Measurements from ENCODE around the gene MALAT1.

DNA sequence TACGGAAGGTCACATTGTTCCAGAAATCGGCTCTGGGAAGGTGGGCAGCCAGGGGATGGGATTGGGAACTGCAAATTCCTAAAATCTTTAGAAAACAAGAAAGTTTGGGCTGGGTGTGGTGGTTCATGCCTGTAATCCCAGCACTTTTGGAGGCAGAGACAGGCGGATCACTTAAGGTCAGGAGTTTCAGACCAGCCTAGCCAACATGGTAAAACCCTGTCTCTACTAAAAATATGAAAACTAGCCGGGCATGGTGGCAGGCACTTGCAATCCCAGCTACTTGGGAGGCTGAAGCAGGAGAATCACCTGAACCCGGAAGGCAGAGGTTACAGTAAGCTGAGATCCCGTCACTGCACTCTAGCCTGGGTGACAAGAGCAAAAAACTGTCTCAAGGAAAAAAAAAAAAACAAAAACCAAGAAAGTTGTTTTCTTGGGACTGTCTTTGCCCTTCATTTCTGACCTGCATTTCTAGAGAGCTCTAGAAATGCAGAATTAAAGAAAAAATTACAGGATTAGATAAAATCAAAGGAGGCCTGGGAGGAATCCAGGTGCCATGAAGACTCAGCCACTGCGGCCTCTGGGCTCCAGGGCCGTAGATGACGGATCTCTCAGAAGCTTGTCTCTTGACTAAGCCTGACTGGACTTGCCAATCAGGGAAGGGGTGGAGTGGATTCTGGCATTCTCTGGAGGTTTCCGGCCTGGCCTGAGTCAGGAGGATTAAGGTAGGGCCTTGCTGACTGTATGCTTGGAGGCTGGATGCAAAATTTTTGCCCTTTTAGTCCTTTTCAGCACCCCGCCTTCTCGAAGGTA, 5.3 kb upstream of the MALAT1 start:
- TF ChIP-seq, protein P1, sequence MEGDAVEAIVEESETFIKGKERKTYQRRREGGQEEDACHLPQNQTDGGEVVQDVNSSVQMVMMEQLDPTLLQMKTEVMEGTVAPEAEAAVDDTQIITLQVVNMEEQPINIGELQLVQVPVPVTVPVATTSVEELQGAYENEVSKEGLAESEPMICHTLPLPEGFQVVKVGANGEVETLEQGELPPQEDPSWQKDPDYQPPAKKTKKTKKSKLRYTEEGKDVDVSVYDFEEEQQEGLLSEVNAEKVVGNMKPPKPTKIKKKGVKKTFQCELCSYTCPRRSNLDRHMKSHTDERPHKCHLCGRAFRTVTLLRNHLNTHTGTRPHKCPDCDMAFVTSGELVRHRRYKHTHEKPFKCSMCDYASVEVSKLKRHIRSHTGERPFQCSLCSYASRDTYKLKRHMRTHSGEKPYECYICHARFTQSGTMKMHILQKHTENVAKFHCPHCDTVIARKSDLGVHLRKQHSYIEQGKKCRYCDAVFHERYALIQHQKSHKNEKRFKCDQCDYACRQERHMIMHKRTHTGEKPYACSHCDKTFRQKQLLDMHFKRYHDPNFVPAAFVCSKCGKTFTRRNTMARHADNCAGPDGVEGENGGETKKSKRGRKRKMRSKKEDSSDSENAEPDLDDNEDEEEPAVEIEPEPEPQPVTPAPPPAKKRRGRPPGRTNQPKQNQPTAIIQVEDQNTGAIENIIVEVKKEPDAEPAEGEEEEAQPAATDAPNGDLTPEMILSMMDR (IDR thresholded peaks at IDR 0.05): no peak
- peak; percentile 80 to 91 for TF ChIP-seq POLR2AphosphoS5 (IDR thresholded peaks at IDR 0.05)

Data from upper lobe of left lung (tissue), 4 donors.